ENCODE measurements around the gene CLRN2. TPM values are rescaled to one million over a fixed set of nuclear protein-coding genes. Genes with fewer than 3 reads are reported as not detected.

Gene CLRN2
- total RNA-seq, 1 donor from 2014 or later, result not detected

- H3K4me1 Mint-ChIP-seq (ENCODE audit: unreplicated experiment), result no peaks in the 10 kb centered on the region
- DNase-seq (ENCODE audit: extremely low spot score, unreplicated experiment), result no peak
- no peak overlapping the region for H3K4me3 Mint-ChIP-seq
- TF ChIP-seq, protein P1, sequence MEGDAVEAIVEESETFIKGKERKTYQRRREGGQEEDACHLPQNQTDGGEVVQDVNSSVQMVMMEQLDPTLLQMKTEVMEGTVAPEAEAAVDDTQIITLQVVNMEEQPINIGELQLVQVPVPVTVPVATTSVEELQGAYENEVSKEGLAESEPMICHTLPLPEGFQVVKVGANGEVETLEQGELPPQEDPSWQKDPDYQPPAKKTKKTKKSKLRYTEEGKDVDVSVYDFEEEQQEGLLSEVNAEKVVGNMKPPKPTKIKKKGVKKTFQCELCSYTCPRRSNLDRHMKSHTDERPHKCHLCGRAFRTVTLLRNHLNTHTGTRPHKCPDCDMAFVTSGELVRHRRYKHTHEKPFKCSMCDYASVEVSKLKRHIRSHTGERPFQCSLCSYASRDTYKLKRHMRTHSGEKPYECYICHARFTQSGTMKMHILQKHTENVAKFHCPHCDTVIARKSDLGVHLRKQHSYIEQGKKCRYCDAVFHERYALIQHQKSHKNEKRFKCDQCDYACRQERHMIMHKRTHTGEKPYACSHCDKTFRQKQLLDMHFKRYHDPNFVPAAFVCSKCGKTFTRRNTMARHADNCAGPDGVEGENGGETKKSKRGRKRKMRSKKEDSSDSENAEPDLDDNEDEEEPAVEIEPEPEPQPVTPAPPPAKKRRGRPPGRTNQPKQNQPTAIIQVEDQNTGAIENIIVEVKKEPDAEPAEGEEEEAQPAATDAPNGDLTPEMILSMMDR (conservative IDR thresholded peaks at IDR 0.05), result no peak
- no peaks in the 10 kb centered on the region for H3K36me3 Mint-ChIP-seq
- H3K9me3 Mint-ChIP-seq, result no peaks in the 10 kb centered on the region
- H3K27ac Mint-ChIP-seq, result no peak overlapping the region
- peaks cover 22% of the 10 kb centered on the region for H3K27me3 Mint-ChIP-seq
Measured at GRCh38 chr4:17523662-17524061, 8.7 kb downstream of the CLRN2 start.

DNA sequence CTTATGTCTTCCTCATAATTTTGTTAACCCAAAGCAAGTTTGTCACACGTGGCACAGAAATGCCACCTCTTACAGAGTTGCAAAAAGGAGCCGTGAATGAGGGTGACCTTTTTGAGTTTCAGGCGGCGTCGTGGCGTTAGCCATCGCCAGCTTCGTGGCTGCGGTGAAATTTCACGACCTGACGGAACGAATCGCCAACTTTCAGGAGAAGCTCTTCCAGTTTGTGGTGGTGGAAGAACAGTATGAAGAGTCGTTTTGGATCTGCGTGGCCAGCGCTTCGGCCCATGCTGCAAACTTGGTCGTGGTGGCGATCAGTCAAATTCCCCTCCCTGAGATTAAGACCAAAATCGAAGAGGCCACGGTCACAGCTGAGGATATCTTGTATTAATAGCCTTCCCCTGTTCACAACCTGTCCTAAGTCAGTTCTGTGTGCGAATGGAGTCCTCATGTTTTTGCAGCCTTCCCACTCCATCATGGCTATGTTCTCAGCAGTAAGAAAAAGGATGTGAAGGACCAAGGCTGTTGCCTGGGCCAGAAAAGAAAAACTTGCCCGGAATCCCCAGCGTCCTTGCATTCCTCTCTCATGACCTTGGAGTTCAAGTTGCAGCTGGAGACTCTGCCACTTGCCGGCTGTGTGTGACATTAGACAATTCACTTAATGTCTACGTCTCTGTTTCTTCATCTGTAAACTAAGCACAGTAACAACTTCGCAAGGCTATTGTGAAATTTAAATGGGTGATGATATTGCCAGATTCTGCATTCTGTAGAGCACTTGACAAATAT, 11.9 kb downstream of the CLRN2 start:
- TF ChIP-seq, protein P1 (conservative IDR thresholded peaks at IDR 0.05), result no peak
- no peaks in the 10 kb centered on the region for H3K9me3 Mint-ChIP-seq
- H3K27ac Mint-ChIP-seq, result no peak overlapping the region
- no peaks in the 10 kb centered on the region for H3K36me3 Mint-ChIP-seq
- H3K4me1 Mint-ChIP-seq (ENCODE audit: unreplicated experiment), result no peaks in the 10 kb centered on the region
- no peak overlapping the region for H3K4me3 Mint-ChIP-seq
- H3K27me3 Mint-ChIP-seq, result peaks cover 26% of the 10 kb centered on the region
- no peak for DNase-seq (ENCODE audit: extremely low spot score, unreplicated experiment)

DNA sequence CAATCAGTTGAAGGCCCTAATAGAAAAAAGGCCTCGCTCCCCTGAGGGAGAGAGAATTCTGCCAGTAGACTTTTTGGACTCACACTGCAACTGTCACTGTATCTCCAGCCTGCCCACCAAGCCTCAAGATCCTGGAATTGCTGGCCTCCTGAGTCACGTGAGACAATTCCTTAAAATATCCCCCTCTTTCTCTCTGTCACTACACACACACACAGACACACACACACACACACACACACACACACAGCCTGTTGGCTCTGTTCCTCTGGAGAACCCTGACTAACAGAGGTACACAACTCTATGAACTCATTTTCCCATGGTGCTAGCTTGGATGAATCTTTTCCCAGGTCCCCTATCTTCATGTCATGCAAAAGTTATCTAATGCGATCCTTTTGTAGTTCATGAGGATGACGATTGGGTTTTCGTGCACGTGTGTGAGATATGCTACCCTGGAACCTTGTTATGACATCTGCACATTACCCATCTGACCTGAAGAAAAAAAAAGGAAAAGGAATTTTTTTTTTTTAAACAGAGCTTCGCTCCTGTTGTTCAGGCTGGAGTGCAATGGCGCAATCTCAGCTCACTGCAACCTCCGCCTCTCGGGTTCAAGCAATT, 13.7 kb downstream of the CLRN2 start:
- TF ChIP-seq, protein P1 (conservative IDR thresholded peaks at IDR 0.05), result no peak
- peaks cover 18% of the 10 kb centered on the region for H3K27me3 Mint-ChIP-seq
- no peaks in the 10 kb centered on the region for H3K9me3 Mint-ChIP-seq
- DNase-seq (ENCODE audit: extremely low spot score, unreplicated experiment), result no peak
- no peaks in the 10 kb centered on the region for H3K36me3 Mint-ChIP-seq
- H3K4me1 Mint-ChIP-seq (ENCODE audit: unreplicated experiment), result no peaks in the 10 kb centered on the region
- H3K4me3 Mint-ChIP-seq, result no peak overlapping the region
- H3K27ac Mint-ChIP-seq, result no peak overlapping the region

DNA sequence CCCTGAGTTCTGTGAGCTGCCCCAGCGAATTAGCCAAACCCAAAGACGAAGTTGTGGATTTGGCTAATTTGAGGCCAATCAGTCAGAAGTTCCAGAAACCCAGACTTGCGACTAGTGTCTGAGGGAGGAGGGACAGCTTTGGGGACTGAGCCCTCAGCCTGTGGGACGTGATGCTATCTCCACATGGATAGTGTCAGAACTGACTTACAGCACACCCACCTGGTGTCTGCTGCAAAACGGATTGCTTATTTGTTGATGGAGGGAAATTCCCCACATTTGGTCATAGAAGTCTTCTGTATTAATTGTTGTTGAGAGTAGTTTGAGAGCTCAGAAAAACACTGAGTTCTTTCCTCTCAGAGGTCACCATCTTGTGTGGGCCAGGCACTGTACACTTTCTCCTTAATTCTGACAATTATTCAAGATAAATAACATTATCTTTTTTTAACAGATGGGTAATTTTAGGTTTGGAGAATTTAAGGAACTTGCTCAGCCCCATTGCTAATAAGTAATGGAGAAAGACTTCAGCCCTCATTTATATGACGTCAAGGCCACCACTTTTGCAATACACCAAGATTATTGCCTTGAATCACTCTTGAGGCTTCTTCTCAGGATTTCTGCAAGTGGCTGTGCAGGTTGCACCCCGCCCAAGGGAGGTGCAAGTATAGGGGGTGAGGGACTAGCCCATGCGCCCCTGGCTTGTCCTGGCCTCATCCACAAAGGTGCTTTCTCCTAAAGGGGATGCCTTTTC, 16.7 kb downstream of the CLRN2 start:
- H3K9me3 Mint-ChIP-seq, result no peaks in the 10 kb centered on the region
- H3K27me3 Mint-ChIP-seq, result peaks cover 11% of the 10 kb centered on the region
- no peaks in the 10 kb centered on the region for H3K36me3 Mint-ChIP-seq
- no peak overlapping the region for H3K27ac Mint-ChIP-seq
- TF ChIP-seq, protein P1 (conservative IDR thresholded peaks at IDR 0.05), result no peak
- H3K4me3 Mint-ChIP-seq, result no peak overlapping the region
- H3K4me1 Mint-ChIP-seq (ENCODE audit: unreplicated experiment), result no peaks in the 10 kb centered on the region
- no peak for DNase-seq (ENCODE audit: extremely low spot score, unreplicated experiment)

DNA sequence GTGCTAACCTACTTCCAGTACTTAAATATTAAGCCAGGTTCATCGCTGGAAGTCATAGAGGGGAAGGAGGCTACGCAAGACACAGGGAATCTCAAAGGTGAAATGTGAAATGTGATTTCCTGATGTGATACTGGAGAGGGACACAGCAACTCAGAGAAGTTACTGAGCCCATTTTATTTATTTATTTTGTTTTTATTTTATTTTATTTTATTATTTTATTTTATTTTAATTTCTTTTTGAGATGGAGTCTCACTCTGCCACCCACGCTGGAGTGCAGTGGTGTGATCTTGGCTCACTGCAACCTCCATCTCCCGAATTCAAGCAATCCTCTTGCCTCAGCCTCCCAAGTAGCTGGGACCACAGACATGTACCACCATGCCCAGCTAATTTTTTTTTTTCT, 19.7 kb downstream of the CLRN2 start:
- Mint-ChIP-seq H3K27me3 (no peaks in the 10 kb centered on the region), H3K9me3 (no peaks in the 10 kb centered on the region), H3K4me3 (no peak overlapping the region), H3K36me3 (no peaks in the 10 kb centered on the region), H3K27ac (no peak overlapping the region), H3K4me1 (ENCODE audit: unreplicated experiment) (no peaks in the 10 kb centered on the region)
- TF ChIP-seq, protein P1 (conservative IDR thresholded peaks at IDR 0.05), result no peak
- no peak for DNase-seq (ENCODE audit: extremely low spot score, unreplicated experiment)
